ENCODE data around the gene UGCG.

UGCG gene

DNA sequence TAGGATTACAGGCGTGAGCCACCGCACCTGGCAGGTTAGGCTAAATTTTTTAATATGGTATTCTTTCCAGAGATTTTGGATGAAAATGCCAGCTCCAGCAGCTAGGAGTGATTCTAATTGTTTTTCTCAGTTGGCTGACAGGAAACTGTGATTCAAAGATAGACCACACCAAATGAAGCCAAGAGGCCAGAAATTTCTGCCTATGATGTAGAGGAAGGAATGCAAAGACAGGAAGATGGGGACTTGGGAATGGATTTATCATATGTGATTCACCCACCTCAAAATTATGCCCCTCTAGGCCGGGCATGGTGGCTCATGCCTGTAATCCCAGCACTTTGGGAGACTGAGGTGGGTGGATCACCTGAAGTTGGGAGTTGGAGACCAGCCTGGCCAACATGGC is 53.3 kb downstream of the UGCG start:
- no peak for TF ChIP-seq RARB (CRISPR knock-in tag; IDR thresholded peaks at IDR 0.05)
- ATAC-seq = no peak

DNA sequence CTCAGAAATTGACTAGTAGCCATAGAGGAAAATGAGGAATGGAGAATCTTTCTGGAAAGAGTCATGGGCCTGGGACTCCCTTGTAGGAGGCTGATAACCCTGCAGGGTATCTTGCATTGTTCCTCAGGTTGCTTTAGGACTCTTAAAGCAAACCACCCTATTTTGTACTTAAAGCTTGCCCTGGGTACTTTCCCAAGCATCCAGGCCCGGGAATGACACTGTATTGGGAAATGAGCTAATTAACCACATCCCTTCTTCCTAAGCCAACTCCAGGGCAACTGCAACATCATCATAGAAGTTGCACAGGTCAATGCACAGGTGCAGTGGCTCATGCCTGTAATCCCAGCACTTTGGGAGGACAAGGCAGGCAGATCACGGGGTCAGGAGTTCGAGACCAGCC is 55.9 kb downstream of the UGCG start:
- peak; percentile 49; the same call in 2 of the 3 replicates for ATAC-seq

DNA sequence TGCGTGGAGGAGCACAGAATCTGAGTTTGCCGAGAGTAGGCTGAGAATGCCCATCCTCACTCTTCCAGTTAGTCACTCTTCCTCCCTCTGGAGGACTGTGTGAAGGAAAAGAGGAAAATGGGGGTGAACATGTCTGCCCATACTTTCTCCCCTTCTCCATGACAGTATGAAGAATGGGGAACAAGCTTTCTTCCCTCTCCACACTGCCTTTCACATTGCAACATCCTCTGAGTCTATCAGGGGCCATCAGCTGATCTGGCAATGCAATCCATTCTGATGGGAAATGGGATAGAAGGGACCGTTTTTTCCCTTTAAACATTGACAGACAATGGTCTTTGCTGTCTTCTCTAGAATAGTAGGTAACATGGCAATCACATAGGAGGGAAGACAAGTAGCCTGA is 56.8 kb downstream of the UGCG start:
- ATAC-seq = no peak
- no peak for TF ChIP-seq ZNF70 (CRISPR knock-in tag; IDR thresholded peaks at IDR 0.05)
- TF ChIP-seq SNAI2 (CRISPR knock-in tag; IDR thresholded peaks at IDR 0.05) = no peak
- no peak for TF ChIP-seq ZNF565 (CRISPR knock-in tag; conservative IDR thresholded peaks at IDR 0.05; ENCODE audit: low read depth)
- TF ChIP-seq RARB (CRISPR knock-in tag; IDR thresholded peaks at IDR 0.05) = no peak
- no peak for TF ChIP-seq GLIS3 (CRISPR knock-in tag; IDR thresholded peaks at IDR 0.05)
- TF ChIP-seq, protein P1, sequence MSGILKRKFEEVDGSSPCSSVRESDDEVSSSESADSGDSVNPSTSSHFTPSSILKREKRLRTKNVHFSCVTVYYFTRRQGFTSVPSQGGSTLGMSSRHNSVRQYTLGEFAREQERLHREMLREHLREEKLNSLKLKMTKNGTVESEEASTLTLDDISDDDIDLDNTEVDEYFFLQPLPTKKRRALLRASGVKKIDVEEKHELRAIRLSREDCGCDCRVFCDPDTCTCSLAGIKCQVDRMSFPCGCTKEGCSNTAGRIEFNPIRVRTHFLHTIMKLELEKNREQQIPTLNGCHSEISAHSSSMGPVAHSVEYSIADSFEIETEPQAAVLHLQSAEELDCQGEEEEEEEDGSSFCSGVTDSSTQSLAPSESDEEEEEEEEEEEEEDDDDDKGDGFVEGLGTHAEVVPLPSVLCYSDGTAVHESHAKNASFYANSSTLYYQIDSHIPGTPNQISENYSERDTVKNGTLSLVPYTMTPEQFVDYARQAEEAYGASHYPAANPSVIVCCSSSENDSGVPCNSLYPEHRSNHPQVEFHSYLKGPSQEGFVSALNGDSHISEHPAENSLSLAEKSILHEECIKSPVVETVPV (CRISPR knock-in tag; IDR thresholded peaks at IDR 0.05) = no peak
- no peak for TF ChIP-seq BACH2 (CRISPR knock-in tag; IDR thresholded peaks at IDR 0.05; ENCODE audit: borderline replicate concordance)
- TF ChIP-seq ZC3H10 (CRISPR knock-in tag; IDR thresholded peaks at IDR 0.05) = no peak
- no peak for TF ChIP-seq ZNF8 (CRISPR knock-in tag; IDR thresholded peaks at IDR 0.05)
- no peak for TF ChIP-seq TCF4 (CRISPR knock-in tag; IDR thresholded peaks at IDR 0.05; ENCODE audit: borderline replicate concordance)

More for the DNA sequence above, 55.9 kb downstream of the UGCG start:
- no peak for TF ChIP-seq ZC3H10 (CRISPR knock-in tag; IDR thresholded peaks at IDR 0.05)
- no peak for TF ChIP-seq GLIS3 (CRISPR knock-in tag; IDR thresholded peaks at IDR 0.05)

DNA sequence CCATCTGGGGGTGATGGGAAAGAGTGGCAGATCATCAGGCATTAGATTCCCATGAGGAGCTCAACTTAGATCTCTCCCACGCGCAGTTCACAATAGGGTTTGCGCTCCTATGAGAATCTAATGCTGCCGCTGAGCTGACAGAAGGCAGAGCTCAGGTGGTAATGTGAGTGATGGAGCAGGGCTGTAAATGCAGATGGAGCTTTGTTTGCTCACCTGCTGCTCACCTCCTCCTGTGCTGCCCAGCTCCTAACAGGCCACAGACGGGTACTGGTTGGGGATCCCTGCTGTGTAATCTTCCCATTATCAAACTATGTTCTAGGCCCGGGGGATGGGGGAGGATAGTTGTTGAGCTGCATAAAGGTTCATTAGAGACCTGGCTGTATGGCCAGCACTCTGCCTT is 58.4 kb downstream of the UGCG start:
- no peak for TF ChIP-seq ISL1 (CRISPR knock-in tag; IDR thresholded peaks at IDR 0.05)
- TF ChIP-seq TCF4 (CRISPR knock-in tag; IDR thresholded peaks at IDR 0.05; ENCODE audit: borderline replicate concordance) = no peak
- TF ChIP-seq TOX (CRISPR knock-in tag; IDR thresholded peaks at IDR 0.05; ENCODE audit: borderline replicate concordance) = no peak
- TF ChIP-seq ZFP30 (CRISPR knock-in tag; IDR thresholded peaks at IDR 0.05) = no peak
- no peak for TF ChIP-seq BACH2 (CRISPR knock-in tag; IDR thresholded peaks at IDR 0.05; ENCODE audit: borderline replicate concordance)
- TF ChIP-seq ARNTL (CRISPR knock-in tag; IDR thresholded peaks at IDR 0.05; ENCODE audit: borderline replicate concordance, low read depth) = no peak
- TF ChIP-seq CSDC2 (CRISPR knock-in tag; IDR thresholded peaks at IDR 0.05) = no peak
- TF ChIP-seq ZFP3 (CRISPR knock-in tag; IDR thresholded peaks at IDR 0.05) = no peak
- no peak for TF ChIP-seq SNAI2 (CRISPR knock-in tag; IDR thresholded peaks at IDR 0.05)
- no peak for ATAC-seq

DNA sequence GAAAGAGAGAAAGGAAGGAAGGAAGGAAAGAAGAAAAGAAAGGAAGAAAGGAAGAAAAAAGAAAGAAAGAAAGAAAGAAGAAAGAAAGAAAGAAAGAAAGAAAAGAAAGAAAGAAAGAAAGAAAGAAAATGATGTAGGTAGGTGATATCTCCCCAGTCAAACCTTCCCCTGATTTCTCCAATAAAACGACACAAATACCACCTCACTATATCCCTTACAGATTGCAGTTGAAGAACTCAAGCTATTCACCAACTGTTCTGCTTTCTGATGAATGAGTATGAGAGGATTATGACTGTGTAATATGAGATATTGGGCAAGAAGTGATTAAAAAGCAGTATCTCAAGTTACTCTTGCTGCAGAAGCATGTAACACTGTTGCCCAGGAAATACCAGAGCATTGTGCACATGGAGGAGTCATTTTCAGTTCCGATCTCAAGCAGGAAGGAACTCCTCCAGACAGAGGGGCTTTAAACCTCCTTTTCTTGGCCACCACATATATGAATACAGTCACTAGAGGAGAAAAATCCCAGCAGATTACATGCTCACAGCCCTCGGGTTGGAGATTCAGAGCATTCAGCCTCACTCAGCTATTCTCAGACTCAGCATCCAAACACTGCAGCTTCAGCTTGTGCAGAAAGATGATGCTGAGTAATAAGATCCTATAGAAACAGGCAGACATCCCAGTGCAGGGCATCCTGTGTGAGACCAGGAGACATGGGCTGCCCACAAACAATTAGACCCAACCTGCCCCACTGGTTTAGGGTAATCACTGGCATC is 61.4 kb downstream of the UGCG start:
- TF ChIP-seq TOX (CRISPR knock-in tag; IDR thresholded peaks at IDR 0.05; ENCODE audit: borderline replicate concordance) (peak; percentile 22; the same call in 1 of the 2 replicates), ISL1 (CRISPR knock-in tag; IDR thresholded peaks at IDR 0.05) (peak; percentile 34)
- TF ChIP-seq, protein P1 (CRISPR knock-in tag; IDR thresholded peaks at IDR 0.05) = no peak
- peak; percentile 95 for ATAC-seq

DNA sequence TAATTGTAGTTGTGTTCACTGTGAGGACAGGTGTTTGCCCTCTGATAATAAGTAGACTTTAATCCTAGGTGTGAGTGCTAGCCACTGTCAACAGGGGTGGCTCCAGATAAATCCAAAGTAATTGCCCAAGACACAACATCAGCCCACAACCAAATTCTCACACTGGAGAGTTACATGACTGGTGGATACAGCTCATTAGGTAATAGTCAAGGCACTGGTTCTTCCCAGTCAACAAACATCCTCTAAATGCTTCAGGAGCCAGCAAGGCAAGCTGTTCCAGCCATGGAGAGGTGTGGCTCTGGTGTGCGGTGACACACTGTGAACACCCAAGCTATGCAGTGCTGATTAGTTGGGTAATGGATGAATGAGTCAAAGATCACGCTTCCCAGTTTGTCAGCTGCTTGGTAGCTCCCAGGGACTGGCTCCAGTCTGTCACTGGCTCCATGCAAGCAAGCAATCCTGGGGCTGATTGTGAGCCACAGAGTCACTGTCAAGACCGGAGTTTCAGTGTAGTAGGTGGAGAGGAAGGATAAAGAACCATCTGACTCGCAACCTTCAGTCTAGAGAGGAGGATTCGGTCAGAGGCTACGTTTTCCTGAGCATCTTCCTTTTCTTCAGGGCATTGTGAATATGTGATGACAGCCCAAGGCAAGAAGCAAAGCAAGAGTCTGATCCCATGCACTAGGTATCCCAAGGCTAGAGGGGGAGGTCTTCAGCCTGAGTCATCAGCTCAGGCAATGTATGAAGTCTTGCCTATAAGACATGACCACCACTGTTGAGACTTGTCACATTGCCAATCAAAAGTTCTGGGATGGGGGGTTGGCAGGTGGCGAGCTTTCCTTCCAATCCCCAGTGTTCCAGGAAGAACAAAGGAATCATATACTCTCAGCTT is 63.1 kb downstream of the UGCG start:
- no peak for ATAC-seq
- TF ChIP-seq ZNF8 (CRISPR knock-in tag; IDR thresholded peaks at IDR 0.05) (no peak), ZNF565 (CRISPR knock-in tag; conservative IDR thresholded peaks at IDR 0.05; ENCODE audit: low read depth) (no peak), ARNTL (CRISPR knock-in tag; IDR thresholded peaks at IDR 0.05; ENCODE audit: borderline replicate concordance, low read depth) (no peak), ISL1 (CRISPR knock-in tag; IDR thresholded peaks at IDR 0.05) (no peak), GLIS3 (CRISPR knock-in tag; IDR thresholded peaks at IDR 0.05) (no peak), SNAI2 (CRISPR knock-in tag; IDR thresholded peaks at IDR 0.05) (no peak), CSDC2 (CRISPR knock-in tag; IDR thresholded peaks at IDR 0.05) (no peak), ESRRG (CRISPR knock-in tag; IDR thresholded peaks at IDR 0.05) (no peak), ZFP30 (CRISPR knock-in tag; IDR thresholded peaks at IDR 0.05) (no peak), ZNF70 (CRISPR knock-in tag; IDR thresholded peaks at IDR 0.05) (no peak), BACH2 (CRISPR knock-in tag; IDR thresholded peaks at IDR 0.05; ENCODE audit: borderline replicate concordance) (no peak), TCF4 (CRISPR knock-in tag; IDR thresholded peaks at IDR 0.05; ENCODE audit: borderline replicate concordance) (no peak), ZC3H10 (CRISPR knock-in tag; IDR thresholded peaks at IDR 0.05) (no peak)
- TF ChIP-seq, protein P2, sequence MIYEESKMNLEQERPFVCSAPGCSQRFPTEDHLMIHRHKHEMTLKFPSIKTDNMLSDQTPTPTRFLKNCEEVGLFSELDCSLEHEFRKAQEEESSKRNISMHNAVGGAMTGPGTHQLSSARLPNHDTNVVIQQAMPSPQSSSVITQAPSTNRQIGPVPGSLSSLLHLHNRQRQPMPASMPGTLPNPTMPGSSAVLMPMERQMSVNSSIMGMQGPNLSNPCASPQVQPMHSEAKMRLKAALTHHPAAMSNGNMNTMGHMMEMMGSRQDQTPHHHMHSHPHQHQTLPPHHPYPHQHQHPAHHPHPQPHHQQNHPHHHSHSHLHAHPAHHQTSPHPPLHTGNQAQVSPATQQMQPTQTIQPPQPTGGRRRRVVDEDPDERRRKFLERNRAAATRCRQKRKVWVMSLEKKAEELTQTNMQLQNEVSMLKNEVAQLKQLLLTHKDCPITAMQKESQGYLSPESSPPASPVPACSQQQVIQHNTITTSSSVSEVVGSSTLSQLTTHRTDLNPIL (CRISPR knock-in tag; IDR thresholded peaks at IDR 0.05; ENCODE audit: low read depth) = no peak
- TF ChIP-seq, protein P3, sequence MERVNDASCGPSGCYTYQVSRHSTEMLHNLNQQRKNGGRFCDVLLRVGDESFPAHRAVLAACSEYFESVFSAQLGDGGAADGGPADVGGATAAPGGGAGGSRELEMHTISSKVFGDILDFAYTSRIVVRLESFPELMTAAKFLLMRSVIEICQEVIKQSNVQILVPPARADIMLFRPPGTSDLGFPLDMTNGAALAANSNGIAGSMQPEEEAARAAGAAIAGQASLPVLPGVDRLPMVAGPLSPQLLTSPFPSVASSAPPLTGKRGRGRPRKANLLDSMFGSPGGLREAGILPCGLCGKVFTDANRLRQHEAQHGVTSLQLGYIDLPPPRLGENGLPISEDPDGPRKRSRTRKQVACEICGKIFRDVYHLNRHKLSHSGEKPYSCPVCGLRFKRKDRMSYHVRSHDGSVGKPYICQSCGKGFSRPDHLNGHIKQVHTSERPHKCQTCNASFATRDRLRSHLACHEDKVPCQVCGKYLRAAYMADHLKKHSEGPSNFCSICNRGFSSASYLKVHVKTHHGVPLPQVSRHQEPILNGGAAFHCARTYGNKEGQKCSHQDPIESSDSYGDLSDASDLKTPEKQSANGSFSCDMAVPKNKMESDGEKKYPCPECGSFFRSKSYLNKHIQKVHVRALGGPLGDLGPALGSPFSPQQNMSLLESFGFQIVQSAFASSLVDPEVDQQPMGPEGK (CRISPR knock-in tag; IDR thresholded peaks at IDR 0.05; ENCODE audit: borderline replicate concordance) = no peak
- TF ChIP-seq, protein P4, sequence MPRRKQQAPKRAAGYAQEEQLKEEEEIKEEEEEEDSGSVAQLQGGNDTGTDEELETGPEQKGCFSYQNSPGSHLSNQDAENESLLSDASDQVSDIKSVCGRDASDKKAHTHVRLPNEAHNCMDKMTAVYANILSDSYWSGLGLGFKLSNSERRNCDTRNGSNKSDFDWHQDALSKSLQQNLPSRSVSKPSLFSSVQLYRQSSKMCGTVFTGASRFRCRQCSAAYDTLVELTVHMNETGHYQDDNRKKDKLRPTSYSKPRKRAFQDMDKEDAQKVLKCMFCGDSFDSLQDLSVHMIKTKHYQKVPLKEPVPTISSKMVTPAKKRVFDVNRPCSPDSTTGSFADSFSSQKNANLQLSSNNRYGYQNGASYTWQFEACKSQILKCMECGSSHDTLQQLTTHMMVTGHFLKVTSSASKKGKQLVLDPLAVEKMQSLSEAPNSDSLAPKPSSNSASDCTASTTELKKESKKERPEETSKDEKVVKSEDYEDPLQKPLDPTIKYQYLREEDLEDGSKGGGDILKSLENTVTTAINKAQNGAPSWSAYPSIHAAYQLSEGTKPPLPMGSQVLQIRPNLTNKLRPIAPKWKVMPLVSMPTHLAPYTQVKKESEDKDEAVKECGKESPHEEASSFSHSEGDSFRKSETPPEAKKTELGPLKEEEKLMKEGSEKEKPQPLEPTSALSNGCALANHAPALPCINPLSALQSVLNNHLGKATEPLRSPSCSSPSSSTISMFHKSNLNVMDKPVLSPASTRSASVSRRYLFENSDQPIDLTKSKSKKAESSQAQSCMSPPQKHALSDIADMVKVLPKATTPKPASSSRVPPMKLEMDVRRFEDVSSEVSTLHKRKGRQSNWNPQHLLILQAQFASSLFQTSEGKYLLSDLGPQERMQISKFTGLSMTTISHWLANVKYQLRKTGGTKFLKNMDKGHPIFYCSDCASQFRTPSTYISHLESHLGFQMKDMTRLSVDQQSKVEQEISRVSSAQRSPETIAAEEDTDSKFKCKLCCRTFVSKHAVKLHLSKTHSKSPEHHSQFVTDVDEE (CRISPR knock-in tag; IDR thresholded peaks at IDR 0.05) = no peak
